H1 (cell line): ENCODE data around the gene OTOGL. TPM values are rescaled to one million over a fixed set of nuclear protein-coding genes. Genes with fewer than 3 reads are reported as not detected.

Experiments
- CHD1 ChIP-seq: IDR thresholded peaks from 2 replicates; pipeline ENCODE4 v1.6.1; 2012; ENCODE audit warnings: low read depth, low read length, improper control_type of control experiment
- FOSL1 ChIP-seq: IDR thresholded peaks from 2 replicates; pipeline ENCODE4 v1.6.1; 2011; ENCODE audit warnings: mild to moderate bottlenecking, low read depth, low read length, moderate library complexity; ENCODE audit not compliant: insufficient read depth
- HDAC2 ChIP-seq, 2 experiments: fragments of 300-600 bp in 1 of 2; sonication (generic) in 1 of 2; IDR thresholded peaks; 2 replicates each; pipeline ENCODE4 v1.6.1; 2011 to 2012; ENCODE audit warnings: low read depth in 2 of 2, low read length in 2 of 2, mild to moderate bottlenecking in 2 of 2, moderate library complexity in 2 of 2, borderline replicate concordance in 1 of 2, inconsistent platforms in 1 of 2
- HDAC6 ChIP-seq: IDR thresholded peaks from one replicate; pipeline ENCODE4 v1.7.1; 2012; ENCODE audit warnings: low read depth, mild to moderate bottlenecking, inconsistent platforms, low read length, moderate library complexity
- RXRA ChIP-seq: IDR thresholded peaks from 2 replicates; pipeline ENCODE4 v1.6.1; 2011; ENCODE audit warnings: low read depth, mild to moderate bottlenecking, low read length, moderate library complexity; ENCODE audit not compliant: insufficient read depth
- TAF1 ChIP-seq: IDR thresholded peaks from 2 replicates; pipeline ENCODE4 v1.6.1; 2011; ENCODE audit warnings: mild to moderate bottlenecking, low read depth, low read length
- polyA plus RNA-seq, 7 experiments: library from polyadenylated mRNA; depleted of rRNA in 3 of 7; stranded (reverse) in 5 of 7; unstranded in 2 of 7; fragments of >200 nt in 5 of 7; fragments of 200-250 nt in 2 of 7; gene quantifications; 1 replicate in 5 of 7; 2 replicates in 1 of 7; 4 replicates in 1 of 7; pipeline versions ENCODE4 v1.2.1 to v1.2.3, GENCODE V29; 2011 to 2013; ENCODE audit warnings: missing spikeins in 2 of 7, mixed read lengths in 2 of 7
- total RNA-seq: library from RNA; stranded (reverse); fragmentation: NEBNext Ultra II Directional; extraction: Animal tissue kit (Norgen Biotek cat#: 25700); gene quantifications from 2 replicates; pipeline ENCODE4 v1.2.1, GENCODE V29; 2021
- TF ChIP-seq, protein P1 (sequence below): IDR thresholded peaks from 2 replicates; pipeline ENCODE4 v1.6.1; 2012; ENCODE audit warnings: inconsistent platforms

OTOGL gene
- total and polyA plus RNA-seq, 2 of the 8 experiments (the other 6 are each of a cell fraction or from before 2014, with no cell fraction given), result 0.12 to 0.17 TPM

DNA sequence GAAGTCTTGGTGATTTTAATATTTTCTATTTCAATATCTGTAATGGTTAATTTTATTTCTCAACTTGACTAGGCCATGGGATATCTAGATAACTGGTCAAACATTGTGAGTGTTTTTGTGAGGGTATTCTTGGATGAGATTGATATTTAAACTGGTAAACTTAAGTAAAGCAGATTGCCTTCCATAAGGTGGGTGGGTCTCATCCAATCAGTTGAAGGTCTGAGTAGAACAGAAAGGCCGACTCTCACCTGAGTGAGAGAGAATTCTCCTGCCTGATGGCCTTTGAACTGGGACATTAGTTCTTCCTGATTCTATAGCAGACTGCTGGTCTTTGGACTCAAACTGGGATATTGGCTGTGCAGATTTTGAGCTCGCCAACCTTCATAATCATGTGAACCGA, 36.3 kb downstream of the OTOGL start (continued):
- TF ChIP-seq, protein P1, sequence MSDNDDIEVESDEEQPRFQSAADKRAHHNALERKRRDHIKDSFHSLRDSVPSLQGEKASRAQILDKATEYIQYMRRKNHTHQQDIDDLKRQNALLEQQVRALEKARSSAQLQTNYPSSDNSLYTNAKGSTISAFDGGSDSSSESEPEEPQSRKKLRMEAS, result no peak
- TF ChIP-seq HDAC2 (IDR thresholded peaks at IDR 0.05; ENCODE audit: borderline replicate concordance in 1 of 2, low read depth in 2 of 2, low read length in 2 of 2) (no peak), FOSL1 (no peak), RXRA (no peak), CHD1 (no peak), HDAC6 (no peak), TAF1 (no peak)
- TF ChIP-seq, all 59 proteins: peak for 0
